ENCODE data around the gene NALCN. TPM values are rescaled to one million over a fixed set of nuclear protein-coding genes. Genes with fewer than 3 reads are reported as not detected.

The NALCN gene
- total and polyA plus RNA-seq, 2 of the 8 experiments (the other 6 are each of a cell fraction or from before 2014, with no cell fraction given), result 0.26 to 0.54 TPM

DNA sequence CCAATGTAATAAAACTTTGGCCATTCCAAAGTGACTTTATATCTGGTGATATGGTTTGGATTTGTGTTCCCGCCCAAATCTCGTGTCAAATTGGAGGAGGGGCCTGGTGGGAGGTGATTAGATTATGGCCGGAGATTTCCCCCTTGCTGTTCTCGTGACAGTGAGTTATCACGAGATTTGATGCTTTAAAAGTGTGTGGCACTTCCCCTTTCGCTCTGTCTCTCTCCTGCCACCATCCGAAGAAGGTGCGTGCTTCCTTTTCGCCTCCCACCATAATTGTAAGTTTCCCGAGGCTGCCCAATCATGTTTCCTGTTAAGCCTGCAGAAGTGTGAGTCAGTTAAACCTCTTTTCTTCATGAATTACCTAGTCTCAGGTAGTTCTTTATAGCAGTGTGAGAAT is 9.3 kb upstream of the NALCN start:
- H3K9me3 ChIP-seq (ENCODE audit: insufficient read depth in 2 of 2, low read depth in 1 of 2, low read length in 1 of 2), result no peaks in the 10 kb centered on the region
- 81% methylated on average over 10 of the region's 10 CpGs; no CpG with 5 or more reads in 1 of the 2 experiments for WGBS, 2 experiments (ENCODE audit: extremely low coverage in 1 of 2, insufficient coverage in 1 of 2, insufficient read length in 1 of 2, insufficient replicate concordance in 2 of 2, low coverage in 1 of 2, low lambda C conversion rate in 2 of 2, missing lambda C conversion rate in 1 of 2)
- H3K9ac ChIP-seq (replicated peaks in 1 of 4; ENCODE audit: extremely low read depth in 1 of 4, low read depth in 3 of 4, low read length in 3 of 4), result no peak overlapping the region
- DNase-seq (ENCODE audit: low read depth in 1 of 2, low spot score in 2 of 2), result no peak
- no peak overlapping the region for H2BK12ac ChIP-seq (ENCODE audit: low read depth, low read length)
- no peak for FAIRE-seq
- H3K27ac ChIP-seq (ENCODE audit: low read depth, low read length), result no peak overlapping the region
- H3K79me2 ChIP-seq (ENCODE audit: control insufficient read depth in 1 of 2, insufficient read depth in 2 of 2, low read length in 2 of 2), result no peaks in the 10 kb centered on the region
- no peak overlapping the region for H2BK120ac ChIP-seq (replicated peaks; ENCODE audit: low read depth, low read length)
- no peak overlapping the region for H4K5ac ChIP-seq (ENCODE audit: insufficient read length, low read depth, low read length)
- no peak overlapping the region for H2BK5ac ChIP-seq (ENCODE audit: low read depth, low read length)
- no peaks in the 10 kb centered on the region for H3K79me1 ChIP-seq (ENCODE audit: low read depth, low read length)
- H3K18ac ChIP-seq (ENCODE audit: extremely low read depth, low read length), result no peak overlapping the region
- ChIA-PET CTCF (ENCODE audit: partially characterized antibody) (no interaction called here), POLR2A (ENCODE audit: partially characterized antibody) (no interaction called here)
- no peak overlapping the region for H2AFZ ChIP-seq (ENCODE audit: low read length)
- no peaks in the 10 kb centered on the region for H3K36me3 ChIP-seq (ENCODE audit: control insufficient read depth in 2 of 4, insufficient read depth in 4 of 4, low read length in 3 of 4)
- H3K4me1 ChIP-seq (replicated peaks in 1 of 4; ENCODE audit: control insufficient read depth in 3 of 4, insufficient read depth in 4 of 4, low read length in 3 of 4), result no peaks in the 10 kb centered on the region
- 0 out of 2 replicates have a peak, but pooled peaks cover 1% of the 10 kb centered on the region for H3K23me2 ChIP-seq (ENCODE audit: low read depth, low read length)
- no peaks in the 10 kb centered on the region for H3K27me3 ChIP-seq (replicated peaks in 1 of 4; ENCODE audit: control insufficient read depth in 3 of 4, extremely low read depth in 1 of 4, insufficient read depth in 3 of 4, low read length in 3 of 4)
- H3K4ac ChIP-seq (replicated peaks; ENCODE audit: insufficient read length, low read depth, low read length), result no peak overlapping the region
- H2AK5ac ChIP-seq (ENCODE audit: low read depth, low read length), result no peak overlapping the region
- H3K23ac ChIP-seq (ENCODE audit: insufficient read length), result no peak overlapping the region
- H3K56ac ChIP-seq (replicated peaks; ENCODE audit: insufficient read length, low read depth, low read length), result no peak overlapping the region
- no peak overlapping the region for H3K14ac ChIP-seq (ENCODE audit: insufficient read length)
- H3K4me3 ChIP-seq (ENCODE audit: extremely low read depth in 1 of 4, insufficient read depth in 2 of 4, low read depth in 3 of 4, low read length in 4 of 4), result no peak overlapping the region
- no peak overlapping the region for H4K8ac ChIP-seq (ENCODE audit: extremely low read depth, insufficient read depth, low read length)
- TF ChIP-seq ASH2L (IDR thresholded peaks at IDR 0.05; ENCODE audit: low read length) (no peak), TBP (IDR thresholded peaks at IDR 0.05; ENCODE audit: low read depth, low read length) (no peak), KDM4A (IDR thresholded peaks at IDR 0.05; ENCODE audit: low read depth, low read length, severe bottlenecking) (no peak), JUN (IDR thresholded peaks at IDR 0.05; ENCODE audit: low read depth, low read length) (no peak), TCF12 (IDR thresholded peaks at IDR 0.05; ENCODE audit: low read depth, low read length) (no peak), RXRA (IDR thresholded peaks at IDR 0.05; ENCODE audit: insufficient read depth, low read depth, low read length) (no peak), BRCA1 (IDR thresholded peaks at IDR 0.05; ENCODE audit: low read depth, low read length) (no peak), SP1 (IDR thresholded peaks at IDR 0.05; ENCODE audit: low read depth, low read length) (no peak), PHF8 (conservative IDR thresholded peaks at IDR 0.05; ENCODE audit: low read depth, low read length) (no peak), KDM1A (IDR thresholded peaks at IDR 0.05; ENCODE audit: borderline replicate concordance, low read length) (no peak)
- H2BK20ac ChIP-seq (ENCODE audit: low read length), result no peak overlapping the region
- no peaks in the 10 kb centered on the region for H4K20me1 ChIP-seq (replicated peaks in 1 of 2; ENCODE audit: control insufficient read depth in 1 of 2, insufficient read depth in 2 of 2, low read length in 2 of 2)
- no peak overlapping the region for H3K4me2 ChIP-seq (ENCODE audit: insufficient read depth in 1 of 2, low read depth in 2 of 2, low read length in 2 of 2)
- H2BK15ac ChIP-seq (ENCODE audit: low read length), result no peak overlapping the region
- H4K91ac ChIP-seq (replicated peaks; ENCODE audit: insufficient read length, low read length), result no peak overlapping the region

All from H1 (cell line).